Measurements from ENCODE around the gene GIT2. TPM values are rescaled to one million over a fixed set of nuclear protein-coding genes. Genes with fewer than 3 reads are reported as not detected.

Gene GIT2
- total RNA-seq, 1 donor from 2014 or later: 23.8 TPM

GRCh38 chr12:109982210-109982609, 14.0 kb downstream of the GIT2 start:
- DNase-seq (ENCODE audit: low read depth in 2 of 2): no peak

GRCh38 chr12:109981311-109981710, 14.9 kb downstream of the GIT2 start:
- DNase-seq (ENCODE audit: low read depth in 2 of 2): no peak

- DNase-seq (ENCODE audit: low read depth in 2 of 2): no peak
These were observed 23.3 kb downstream of the GIT2 start for GRCh38 chr12:109972821-109973220.

GRCh38 chr12:109968801-109969200, 27.4 kb downstream of the GIT2 start:
- DNase-seq (ENCODE audit: low read depth in 2 of 2): no peak

GRCh38 chr12:109968032-109968420, 28.1 kb downstream of the GIT2 start:
- DNase-seq (ENCODE audit: low read depth in 2 of 2): peak; percentile 53 to 70

GRCh38 chr12:109967383-109968031, 28.7 kb downstream of the GIT2 start:
- DNase-seq (ENCODE audit: low read depth in 2 of 2): peak in 1 of 2 donors; percentile 15

GRCh38 chr12:109966546-109966945, 29.6 kb downstream of the GIT2 start:
- DNase-seq (ENCODE audit: low read depth in 2 of 2): no peak

GRCh38 chr12:109963743-109964429, 32.3 kb downstream of the GIT2 start:
- DNase-seq (ENCODE audit: low read depth in 2 of 2): peak in 1 of 2 donors; percentile 84

- no peak for DNase-seq (ENCODE audit: low read depth in 2 of 2)
These were observed 32.8 kb downstream of the GIT2 start for GRCh38 chr12:109963330-109963729.

GRCh38 chr12:109962398-109962797, 33.8 kb downstream of the GIT2 start:
- peak in 1 of 2 donors; percentile 33 for DNase-seq (ENCODE audit: low read depth in 2 of 2)

GRCh38 chr12:109961612-109962011, 34.6 kb downstream of the GIT2 start:
- DNase-seq (ENCODE audit: low read depth in 2 of 2): no peak

- peak; percentile 25 to 99 for DNase-seq (ENCODE audit: low read depth in 2 of 2)
These were observed 35.0 kb downstream of the GIT2 start for GRCh38 chr12:109961201-109961600.

- no peak for DNase-seq (ENCODE audit: low read depth in 2 of 2)
These were observed 36.6 kb downstream of the GIT2 start for GRCh38 chr12:109959411-109960093.

- DNase-seq (ENCODE audit: low read depth in 2 of 2): no peak
These were observed 37.8 kb downstream of the GIT2 start for GRCh38 chr12:109958374-109958773.

GRCh38 chr12:109953656-109954055, 42.5 kb downstream of the GIT2 start:
- no peak for DNase-seq (ENCODE audit: low read depth in 2 of 2)

GRCh38 chr12:109952873-109953272, 43.3 kb downstream of the GIT2 start:
- no peak for DNase-seq (ENCODE audit: low read depth in 2 of 2)

- DNase-seq (ENCODE audit: low read depth in 2 of 2): no peak
These were observed 43.9 kb downstream of the GIT2 start for GRCh38 chr12:109952160-109952858.

- peak; percentile 24 to 76 for DNase-seq (ENCODE audit: low read depth in 2 of 2)
These were observed 44.4 kb downstream of the GIT2 start for GRCh38 chr12:109951751-109952150.

- DNase-seq (ENCODE audit: low read depth in 2 of 2): peak in 1 of 2 donors; percentile 68
These were observed 45.0 kb downstream of the GIT2 start for GRCh38 chr12:109951136-109951535.

- DNase-seq (ENCODE audit: low read depth in 2 of 2): no peak
These were observed 45.5 kb downstream of the GIT2 start for GRCh38 chr12:109950625-109951024.

- peak; percentile 21 to 23 for DNase-seq (ENCODE audit: low read depth in 2 of 2)
These were observed 47.1 kb downstream of the GIT2 start for GRCh38 chr12:109949089-109949488.

- no peak for DNase-seq (ENCODE audit: low read depth in 2 of 2)
These were observed 47.8 kb downstream of the GIT2 start for GRCh38 chr12:109948368-109948767.

All from lung microvascular endothelial cell (primary cell).